Neuronal stem cell (in vitro differentiated cells): Measurements from ENCODE around the gene ACKR3.

Experiments
- DNase-seq: peaks from one replicate; pipeline ENCODE4 v3.0.0-alpha.2; 2013; ENCODE audit warnings: low spot score
- H2AFZ ChIP-seq: one replicate; pipeline ENCODE4 v1.6.1; 2013; ENCODE audit warnings: mild to moderate bottlenecking, low read length, inconsistent platforms
- H2AK5ac ChIP-seq: 2 replicates; pipeline ENCODE4 v1.6.1; 2013; ENCODE audit warnings: low read depth, mild to moderate bottlenecking, inconsistent platforms, low read length, moderate library complexity, mixed read lengths
- H2BK120ac ChIP-seq: 2 replicates; pipeline ENCODE4 v1.6.1; 2013; ENCODE audit warnings: low read depth, mild to moderate bottlenecking, inconsistent platforms, low read length, moderate library complexity, mixed read lengths
- H2BK12ac ChIP-seq: one replicate; pipeline ENCODE4 v1.6.1; 2013; ENCODE audit warnings: low read length, inconsistent platforms
- H2BK15ac ChIP-seq: 2 replicates; pipeline ENCODE4 v1.6.1; 2013; ENCODE audit warnings: mild to moderate bottlenecking, low read length, inconsistent platforms, mixed read lengths
- H2BK5ac ChIP-seq: one replicate; pipeline ENCODE4 v1.6.1; 2013; ENCODE audit warnings: inconsistent platforms, mild to moderate bottlenecking, low read length, moderate library complexity
- H3K14ac ChIP-seq: one replicate; pipeline ENCODE4 v1.6.1; 2013; ENCODE audit warnings: low read length, inconsistent platforms
- H3K18ac ChIP-seq: 2 replicates; pipeline ENCODE4 v1.6.1; 2013; ENCODE audit warnings: low read length, inconsistent platforms
- H3K23ac ChIP-seq: 2 replicates; pipeline ENCODE4 v1.6.1; 2013; ENCODE audit warnings: low read depth, mild to moderate bottlenecking, mixed read lengths, low read length, inconsistent platforms; ENCODE audit not compliant: poor library complexity
- H3K27ac ChIP-seq: replicated peaks from 3 replicates; pipeline ENCODE4 v1.5.1; 2013; ENCODE audit warnings: low read length, inconsistent platforms
- H3K27me3 ChIP-seq, 3 experiments: 2 replicates each; pipeline ENCODE4 v1.6.1; 2013; ENCODE audit warnings: low read length in 3 of 3, mild to moderate bottlenecking in 2 of 3, inconsistent platforms in 1 of 3, low read depth in 1 of 3, mixed read lengths in 1 of 3, moderate library complexity in 1 of 3; ENCODE audit not compliant: control insufficient read depth in 3 of 3, insufficient read depth in 3 of 3
- H3K36me3 ChIP-seq, 2 donors: replicated peaks in 1 of 2; 2 replicates each; pipeline ENCODE4 v1.6.1; 2013; ENCODE audit warnings: low read length in 2 of 2; ENCODE audit not compliant: control insufficient read depth in 2 of 2, insufficient read depth in 2 of 2
- H3K4ac ChIP-seq: 2 replicates; pipeline ENCODE4 v1.6.1; 2013; ENCODE audit warnings: inconsistent platforms, mild to moderate bottlenecking, low read length, moderate library complexity
- H3K4me1 ChIP-seq, 2 donors: 1 replicate in 1 of 2; 2 replicates in 1 of 2; pipeline ENCODE4 v1.6.1; 2013; ENCODE audit warnings: low read length in 2 of 2, low read depth in 1 of 2; ENCODE audit not compliant: control insufficient read depth in 2 of 2, insufficient read depth in 1 of 2
- H3K4me2 ChIP-seq: one replicate; pipeline ENCODE4 v1.6.1; 2013; ENCODE audit warnings: mild to moderate bottlenecking, low read length, inconsistent platforms; ENCODE audit not compliant: insufficient read depth, poor library complexity, severe bottlenecking
- H3K4me3 ChIP-seq, 2 donors: 2 replicates each; pipeline ENCODE4 v1.5.1; 2013; ENCODE audit warnings: low read length in 2 of 2, mild to moderate bottlenecking in 2 of 2, inconsistent platforms in 1 of 2, moderate library complexity in 1 of 2
- H3K79me1 ChIP-seq: one replicate; pipeline ENCODE4 v1.6.1; 2013; ENCODE audit warnings: low read depth, mild to moderate bottlenecking, inconsistent platforms, low read length, moderate library complexity
- H3K9ac ChIP-seq: one replicate; pipeline ENCODE4 v1.6.1; 2013; ENCODE audit warnings: mild to moderate bottlenecking, low read depth, low read length, inconsistent platforms; ENCODE audit not compliant: poor library complexity
- H3K9me3 ChIP-seq, 2 donors: replicated peaks in 1 of 2; 2 replicates each; pipeline versions ENCODE3 to v1.6.1; 2013; ENCODE audit warnings: low read length in 2 of 2, mild to moderate bottlenecking in 2 of 2, inconsistent platforms in 1 of 2, low read depth in 1 of 2, mixed read lengths in 1 of 2, moderate library complexity in 1 of 2; ENCODE audit not compliant: control insufficient read depth in 2 of 2, insufficient read depth in 1 of 2
- H4K8ac ChIP-seq: one replicate; pipeline ENCODE4 v1.6.1; 2013; ENCODE audit warnings: low read depth, mild to moderate bottlenecking, inconsistent platforms, low read length, moderate library complexity
- H4K91ac ChIP-seq: one replicate; pipeline ENCODE4 v1.6.1; 2013; ENCODE audit warnings: low read length, low read depth, mild to moderate bottlenecking, inconsistent platforms; ENCODE audit not compliant: poor library complexity
- WGBS, 2 donors: extraction: QIAGEN DNeasy Blood & Tissue Kit; methylation state at CpG; one replicate each; pipeline ENCODE4 v1.1.7; 2013; ENCODE audit warnings: missing lambda C conversion rate in 2 of 2, mixed read lengths in 1 of 2; ENCODE audit not compliant: insufficient read length in 2 of 2, insufficient replicate concordance in 1 of 2; ENCODE audit errors: extremely low coverage in 2 of 2; 5-methylcytosine and 5-hydroxymethylcytosine counted together

ACKR3 gene

DNA sequence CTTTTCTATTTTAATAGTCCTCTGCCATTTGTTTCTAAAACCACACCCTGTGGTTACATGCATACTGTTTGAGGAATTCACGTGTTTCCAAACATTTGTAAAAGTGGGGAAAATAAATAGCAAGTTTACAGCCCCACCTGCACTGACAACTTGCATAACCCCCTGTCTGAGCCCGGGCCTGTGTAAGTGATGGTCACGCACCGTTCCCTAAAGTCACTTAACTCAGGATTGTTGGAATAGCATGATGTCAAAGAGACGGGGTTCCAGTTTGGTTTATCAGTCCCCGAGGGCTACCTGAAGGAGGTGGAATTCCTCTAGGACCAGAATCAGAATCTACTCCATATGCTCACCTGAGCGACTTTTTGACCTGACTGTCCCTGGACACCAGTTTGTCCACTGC lies 30.5 kb downstream of the ACKR3 start:
- H2BK5ac ChIP-seq: no peak overlapping the region
- no peak overlapping the region for H3K14ac ChIP-seq
- H3K23ac ChIP-seq: no peak overlapping the region
- no peak overlapping the region for H4K8ac ChIP-seq
- H2AK5ac ChIP-seq: no peak overlapping the region
- H3K36me3 ChIP-seq: no peaks in the 10 kb centered on the region
- no peak overlapping the region for H3K4me2 ChIP-seq
- no peak overlapping the region for H3K4ac ChIP-seq
- no peak overlapping the region for H4K91ac ChIP-seq
- H3K4me1 ChIP-seq: peaks cover 13% of the 10 kb centered on the region in 2 donors
- no peak overlapping the region for H3K4me3 ChIP-seq
- no peak overlapping the region for H2BK120ac ChIP-seq
- H2BK12ac ChIP-seq: no peak overlapping the region
- H3K27ac ChIP-seq: no peak overlapping the region
- no peak overlapping the region for H2BK15ac ChIP-seq
- H3K9ac ChIP-seq: no peak overlapping the region
- no peak overlapping the region for H2AFZ ChIP-seq
- peaks cover 0 to 5% of the 10 kb centered on the region in 2 donors for H3K9me3 ChIP-seq
- no peaks in the 10 kb centered on the region for H3K27me3 ChIP-seq
- no CpG with 5 or more reads among the region's 7 CpGs for WGBS, 2 donors
- H3K79me1 ChIP-seq: no peaks in the 10 kb centered on the region
- no peak for DNase-seq
- H3K18ac ChIP-seq: no peak overlapping the region

DNA sequence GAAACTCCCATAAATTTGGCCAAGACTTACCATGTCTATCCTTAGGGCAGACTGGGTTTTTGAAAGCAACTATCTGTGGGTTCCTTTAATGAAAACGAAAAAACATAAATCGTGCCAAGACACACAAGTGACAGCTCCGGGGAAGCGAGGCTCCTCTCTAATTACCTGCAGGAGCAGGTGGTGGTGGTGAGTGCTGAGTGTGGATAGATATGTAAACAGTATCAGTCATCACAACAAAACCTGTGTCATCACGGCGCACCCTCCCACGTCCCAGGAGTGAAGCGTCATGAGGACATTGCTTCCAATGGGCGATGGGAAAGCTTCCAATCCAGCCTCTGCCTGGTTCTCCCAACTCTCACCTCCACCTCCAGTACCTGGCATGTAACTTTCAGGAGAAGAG lies 31.3 kb downstream of the ACKR3 start:
- H3K4ac ChIP-seq: no peak overlapping the region
- no peak overlapping the region for H2AK5ac ChIP-seq
- H3K27me3 ChIP-seq: no peaks in the 10 kb centered on the region
- H2BK15ac ChIP-seq: no peak overlapping the region
- no peak overlapping the region for H2AFZ ChIP-seq
- H3K9me3 ChIP-seq: peaks cover 0 to 5% of the 10 kb centered on the region in 2 donors
- H3K14ac ChIP-seq: no peak overlapping the region
- no peak overlapping the region for H3K23ac ChIP-seq
- no peak overlapping the region for H3K18ac ChIP-seq
- H3K4me2 ChIP-seq: no peak overlapping the region
- no peaks in the 10 kb centered on the region for H3K79me1 ChIP-seq
- H3K4me3 ChIP-seq: no peak overlapping the region
- no peak overlapping the region for H4K91ac ChIP-seq
- no peak overlapping the region for H3K9ac ChIP-seq
- H3K36me3 ChIP-seq: no peaks in the 10 kb centered on the region
- peaks cover 14 to 15% of the 10 kb centered on the region in 2 donors for H3K4me1 ChIP-seq
- no peak overlapping the region for H4K8ac ChIP-seq
- no peak overlapping the region for H2BK5ac ChIP-seq
- no peak overlapping the region for H2BK12ac ChIP-seq
- no peak overlapping the region for H3K27ac ChIP-seq
- no CpG with 5 or more reads among the region's 9 CpGs for WGBS, 2 donors
- H2BK120ac ChIP-seq: no peak overlapping the region
- no peak for DNase-seq

DNA sequence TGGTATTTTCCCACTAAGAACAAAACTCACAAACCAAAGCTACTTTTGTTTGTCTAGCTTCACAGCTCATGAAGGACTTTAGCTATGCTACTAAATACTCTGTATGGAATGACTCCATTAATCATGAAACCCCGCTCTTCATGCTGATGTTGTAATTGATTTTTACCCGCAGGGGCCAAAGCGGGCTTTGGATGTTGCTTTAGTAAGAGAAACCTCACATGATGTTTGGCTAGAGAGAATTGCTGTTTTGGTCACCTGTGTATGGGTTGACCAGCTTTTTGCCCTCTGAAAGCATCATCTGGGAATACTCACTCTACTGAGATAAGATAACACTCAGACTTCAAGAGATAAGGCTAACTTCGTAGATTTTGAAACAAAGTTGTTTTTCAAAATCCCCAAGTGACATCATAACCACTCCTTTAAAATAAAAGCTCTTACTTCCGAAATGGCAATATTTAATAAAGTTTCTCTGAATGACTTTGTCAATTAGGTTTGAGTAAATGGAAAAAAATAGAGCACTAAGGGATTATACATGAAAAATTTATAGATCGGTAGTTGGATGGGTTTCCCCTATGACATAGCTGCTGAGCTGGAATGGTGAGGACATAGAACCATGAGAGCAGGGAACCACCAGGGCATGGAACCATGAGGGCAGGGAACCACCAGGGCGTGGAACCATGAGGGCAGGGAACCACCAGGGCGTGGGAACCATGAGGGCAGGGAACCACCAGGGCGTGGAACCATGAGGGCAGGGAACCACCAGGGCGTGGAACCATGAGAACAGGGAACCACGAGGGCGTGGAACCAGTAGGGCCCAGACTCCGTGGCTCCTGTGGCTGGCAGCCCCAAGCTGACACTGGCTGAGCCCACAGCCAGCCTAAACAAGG lies 31.9 kb downstream of the ACKR3 start:
- Histone ChIP-seq H3K79me1 (no peaks in the 10 kb centered on the region), H2AFZ (no peak overlapping the region), H3K23ac (no peak overlapping the region), H3K9me3 (peaks cover 0 to 12% of the 10 kb centered on the region in 2 donors), H3K18ac (no peak overlapping the region), H4K91ac (no peak overlapping the region), H4K8ac (no peak overlapping the region), H3K36me3 (no peaks in the 10 kb centered on the region), H3K4ac (no peak overlapping the region), H2BK12ac (no peak overlapping the region), H2BK15ac (no peak overlapping the region), H3K27me3 (no peaks in the 10 kb centered on the region), H3K4me3 (no peak overlapping the region), H2AK5ac (no peak overlapping the region), H3K4me2 (no peak overlapping the region), H3K14ac (no peak overlapping the region), H3K27ac (no peak overlapping the region), H3K4me1 (peaks cover 14 to 15% of the 10 kb centered on the region in 2 donors), H3K9ac (no peak overlapping the region), H2BK120ac (no peak overlapping the region), H2BK5ac (no peak overlapping the region)
- DNase-seq: no peak
- no CpG with 5 or more reads among the region's 13 CpGs for WGBS, 2 donors

DNA sequence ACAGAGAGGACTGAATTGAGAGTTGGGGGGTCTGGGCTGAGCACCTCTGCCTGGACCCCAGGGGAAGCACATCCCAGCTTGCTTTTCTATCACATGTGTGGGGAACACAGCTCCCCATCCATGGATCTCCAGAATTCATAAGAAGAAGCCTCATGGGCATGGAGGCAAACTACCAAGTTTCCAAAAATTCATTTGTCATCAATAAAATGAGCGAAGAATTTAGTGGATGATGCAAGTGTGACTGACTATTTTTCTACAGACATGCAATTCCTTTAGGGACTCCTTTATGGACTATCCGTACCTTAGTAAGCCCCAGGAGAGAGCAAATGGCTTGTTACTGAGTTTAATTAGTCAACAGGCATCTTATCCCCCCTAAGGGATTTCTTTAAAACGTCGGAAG lies 33.1 kb downstream of the ACKR3 start:
- Histone ChIP-seq H2AK5ac (no peak overlapping the region), H2AFZ (no peak overlapping the region), H3K23ac (no peak overlapping the region), H4K91ac (no peak overlapping the region), H3K18ac (no peak overlapping the region), H3K4me2 (no peak overlapping the region), H2BK5ac (no peak overlapping the region), H3K79me1 (no peaks in the 10 kb centered on the region), H3K9ac (no peak overlapping the region), H3K4me1 (peaks cover 14 to 15% of the 10 kb centered on the region in 2 donors), H3K4me3 (no peak overlapping the region), H2BK120ac (no peak overlapping the region), H3K36me3 (no peaks in the 10 kb centered on the region), H2BK15ac (no peak overlapping the region), H3K9me3 (peaks cover 0 to 16% of the 10 kb centered on the region in 2 donors), H3K14ac (no peak overlapping the region), H3K27ac (no peak overlapping the region), H2BK12ac (no peak overlapping the region), H4K8ac (no peak overlapping the region), H3K4ac (no peak overlapping the region), H3K27me3 (no peaks in the 10 kb centered on the region)
- WGBS, 2 donors: no CpG with 5 or more reads among the region's 4 CpGs
- DNase-seq: no peak
